GM19397 (cell line): Measurements from ENCODE around the gene IFNL4.
"Not testable (repeated sequence)": the region's sequence is repeated elsewhere in the genome, so short reads cannot be mapped to it uniquely, and the experiment has no call there.

Source experiments
- ATAC-seq: cut with Tn5 transposase; IDR thresholded peaks from one replicate; pipeline ENCODE4 v1.9.1; 2021; ENCODE audit warnings: mild to moderate bottlenecking, moderate library complexity; ENCODE audit not compliant: unreplicated experiment

Gene IFNL4

GRCh38 chr19:39257227-39257626 is 8.6 kb upstream of the IFNL4 start:
- ATAC-seq = no peak

DNA sequence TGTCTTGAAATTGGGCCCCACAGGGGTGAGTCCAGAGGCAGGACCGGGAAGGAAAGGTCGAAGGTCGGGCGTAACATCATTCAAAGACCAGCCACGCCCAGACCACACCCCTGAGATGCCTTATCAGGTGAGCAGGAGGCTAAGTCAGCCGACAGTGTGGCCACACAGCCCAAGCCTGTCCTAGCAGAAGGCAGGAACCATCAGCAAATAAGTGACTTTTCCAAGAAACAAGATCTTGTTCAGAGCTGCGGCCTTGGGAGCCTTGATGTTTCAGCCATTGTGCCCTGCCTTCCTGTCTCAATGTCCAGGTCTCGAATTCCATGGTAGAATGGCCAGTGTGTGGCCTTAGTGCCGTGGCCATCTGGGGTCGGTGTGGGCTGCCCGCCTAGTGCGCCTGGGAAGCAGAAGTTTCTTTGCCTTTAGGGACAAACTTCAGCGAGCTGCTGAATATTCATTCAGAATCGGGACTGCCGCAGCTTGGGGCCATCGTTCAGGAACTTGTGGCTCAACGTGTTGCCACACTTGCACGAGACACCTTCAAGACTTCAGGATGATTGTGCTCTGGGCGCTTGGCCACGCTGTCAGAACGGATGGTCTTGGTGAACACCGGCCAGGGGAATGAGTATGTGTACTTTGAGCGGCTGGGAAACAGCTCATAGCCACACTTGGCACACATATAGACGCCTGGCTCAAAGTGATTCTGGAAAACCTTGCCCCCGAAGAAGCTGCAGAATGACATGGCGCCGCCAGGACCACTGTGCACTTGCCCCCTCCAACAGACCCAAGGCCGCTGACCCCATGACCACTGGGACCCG is 6.1 kb upstream of the IFNL4 start:
- no peak for ATAC-seq

DNA sequence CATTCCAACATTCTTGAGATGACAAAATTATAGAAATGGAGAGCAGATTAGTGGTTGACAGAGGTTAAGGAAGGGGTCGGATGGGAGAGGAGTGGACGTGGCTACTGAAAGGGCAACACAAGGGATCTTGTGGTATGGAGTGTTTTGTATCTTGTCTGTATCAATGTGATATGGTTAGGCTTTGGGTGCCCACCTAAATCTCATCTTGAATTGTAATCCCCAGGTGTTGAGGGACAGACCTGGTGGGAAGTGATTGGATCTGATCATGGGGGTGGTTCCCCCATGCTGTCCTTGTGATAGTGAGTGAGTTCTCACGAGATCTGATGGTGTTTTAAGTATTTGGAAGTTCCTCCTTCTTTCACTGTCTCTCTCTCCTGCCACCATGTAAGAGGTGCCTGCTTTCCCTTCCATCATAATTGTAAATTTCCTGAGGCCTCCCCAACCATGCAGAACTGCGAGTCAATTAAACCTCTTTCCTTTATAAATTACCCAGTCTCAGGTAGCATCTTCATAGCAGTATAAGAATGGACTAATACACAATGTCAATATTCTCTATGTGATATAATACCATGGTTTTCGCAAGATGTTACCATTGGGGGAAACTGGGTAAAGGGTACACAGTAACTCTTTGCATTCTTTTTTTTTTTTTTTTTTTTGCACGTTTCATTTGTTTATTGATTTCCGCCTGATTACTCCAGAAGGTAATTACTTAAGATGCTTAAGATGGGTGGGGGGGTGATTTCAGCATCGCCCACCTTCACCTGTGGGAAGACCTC is 4.9 kb upstream of the IFNL4 start:
- no peak for ATAC-seq

DNA sequence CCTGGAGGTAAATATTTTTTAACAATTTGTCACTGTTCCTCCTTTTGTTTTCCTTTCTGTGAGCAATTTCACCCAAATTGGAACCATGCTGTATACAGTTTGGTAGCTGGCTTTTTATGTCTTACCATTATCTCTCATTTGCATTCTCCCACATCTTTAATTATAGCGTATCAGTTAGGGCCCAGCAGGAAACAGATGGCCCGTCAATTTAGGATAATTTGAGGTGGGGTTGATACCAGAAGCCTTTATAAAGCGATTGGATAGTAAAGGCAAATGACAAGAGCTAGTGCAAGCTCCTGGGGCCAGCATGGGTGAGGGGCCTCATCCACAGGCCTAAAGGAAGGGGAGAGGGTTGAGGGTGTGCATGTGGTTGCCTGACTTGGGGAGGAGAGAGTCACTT is 3.8 kb upstream of the IFNL4 start:
- no peak for ATAC-seq

GRCh38 chr19:39251846-39252245 is 3.2 kb upstream of the IFNL4 start:
- ATAC-seq = no peak

DNA sequence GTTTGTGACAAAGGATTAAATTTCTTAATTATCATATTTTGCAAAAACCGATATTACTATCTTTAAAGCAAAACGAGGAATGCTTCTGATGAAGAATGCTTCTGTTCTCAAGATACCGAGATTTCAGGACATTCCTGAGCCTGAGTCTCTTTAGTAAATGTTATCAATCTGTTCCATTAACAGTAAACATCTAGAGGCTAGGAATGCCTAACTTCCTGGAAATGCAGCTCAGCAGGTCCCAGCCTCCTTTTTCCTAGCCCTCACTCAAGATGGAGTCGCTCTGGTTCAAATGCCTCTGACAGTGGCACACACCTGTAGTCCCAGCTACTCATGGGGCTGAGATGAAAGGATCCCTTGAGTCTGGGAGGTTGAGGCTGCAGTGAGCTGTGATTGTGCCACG is 2.4 kb upstream of the IFNL4 start:
- no peak for ATAC-seq

DNA sequence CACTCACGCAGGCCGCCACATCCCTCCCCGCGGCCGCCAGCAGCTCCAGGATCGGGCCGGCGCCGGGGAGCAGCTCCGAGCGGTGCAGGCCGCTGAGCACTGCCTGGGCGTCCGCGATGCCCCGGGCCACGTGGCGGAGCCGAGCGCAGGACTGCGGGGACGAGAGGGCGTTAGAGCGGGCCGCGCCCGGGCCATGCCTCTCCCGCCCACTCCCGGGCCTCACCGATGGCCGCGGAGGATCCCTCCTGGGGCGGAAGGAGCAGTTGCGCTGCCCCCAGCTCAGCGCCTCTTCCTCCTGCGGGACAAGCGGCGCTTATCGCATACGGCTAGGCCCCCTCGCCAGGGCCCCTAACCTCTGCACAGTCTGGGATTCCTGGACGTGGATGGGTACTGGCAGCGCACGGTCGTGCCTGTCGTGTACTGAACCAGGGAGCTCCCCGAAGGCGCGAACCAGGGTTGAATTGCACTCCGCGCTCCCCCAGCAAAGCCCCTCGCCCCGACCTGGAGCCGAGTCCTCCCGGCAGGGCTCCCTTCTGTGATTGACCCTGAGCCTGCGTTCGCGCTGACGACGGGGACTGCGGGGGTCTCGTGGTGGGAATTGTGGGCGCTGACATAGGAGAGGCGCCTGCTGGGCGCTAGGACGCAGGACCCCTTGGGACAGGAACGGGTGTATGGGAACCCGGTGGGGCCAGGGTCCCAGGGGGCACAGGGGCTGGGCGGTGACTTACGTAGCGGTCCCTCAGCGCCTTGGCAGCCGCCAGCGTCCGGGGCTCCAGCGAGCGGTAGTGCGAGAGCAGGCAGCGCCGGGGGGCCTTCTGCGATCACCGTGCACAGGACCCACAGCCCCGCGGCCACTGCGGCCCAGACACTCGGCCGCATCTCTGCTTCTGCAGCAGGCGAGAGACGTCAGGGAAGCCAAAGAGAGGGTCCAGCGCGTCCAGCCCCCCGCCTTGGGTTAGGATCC is 673 bp downstream of the IFNL4 start:
- ATAC-seq = no peak

DNA sequence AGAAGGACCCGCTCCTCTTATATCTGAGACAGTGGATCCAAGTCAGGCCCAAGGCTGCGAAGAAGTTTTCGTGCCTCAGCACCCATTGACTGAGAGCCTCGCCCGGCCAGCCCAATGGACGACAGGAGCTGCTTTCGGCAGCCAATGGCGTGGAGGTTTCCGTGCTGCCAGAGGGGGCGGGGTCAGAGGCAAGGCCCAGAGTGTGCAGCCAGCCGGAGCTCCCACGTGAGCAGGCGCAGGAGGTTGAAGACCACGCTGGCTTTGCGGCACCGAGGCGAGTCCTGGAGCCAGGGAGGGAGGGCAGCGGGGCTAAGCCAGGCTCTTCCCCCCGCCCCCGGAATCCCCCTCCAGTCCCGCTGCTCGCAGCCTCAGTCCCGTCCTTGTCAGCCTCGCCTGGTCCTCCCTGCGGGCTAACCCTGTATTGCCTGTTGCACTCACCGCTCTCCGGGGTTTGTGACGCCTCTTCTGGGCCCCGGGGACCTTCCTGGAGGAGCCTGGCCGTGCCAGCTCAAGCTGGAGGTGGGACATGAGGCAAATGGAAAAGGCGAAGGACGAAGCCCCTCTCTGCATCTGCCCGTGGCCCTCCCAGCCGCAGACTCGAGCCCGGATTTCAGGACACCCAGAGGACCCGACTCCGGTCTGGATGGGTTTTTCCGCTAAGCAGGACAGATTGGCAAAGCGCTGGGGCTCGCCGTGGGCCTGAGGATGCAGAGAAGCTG is 1.5 kb downstream of the IFNL4 start:
- no peak for ATAC-seq

DNA sequence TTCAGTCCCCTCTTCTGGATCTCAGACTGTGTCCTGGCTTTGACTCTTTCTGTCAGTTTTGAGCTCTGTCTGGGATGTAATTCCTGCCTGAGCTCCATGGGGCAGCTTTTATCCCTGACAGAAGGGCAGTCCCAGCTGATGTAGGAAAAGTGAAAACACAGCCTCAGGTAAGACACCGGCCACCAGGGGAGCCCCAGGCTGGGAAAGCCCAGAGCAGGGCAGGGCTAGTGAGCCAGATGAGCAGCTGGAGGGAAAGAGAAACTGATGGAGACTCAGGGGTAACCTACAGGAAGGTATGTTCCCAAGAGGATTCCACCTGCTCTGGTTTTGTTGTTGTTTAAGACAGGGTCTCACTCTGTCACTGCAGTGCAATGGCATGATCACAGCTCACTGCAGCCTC is 3.5 kb downstream of the IFNL4 start:
- ATAC-seq = not testable (repeated sequence)

GRCh38 chr19:39244410-39245100 is 4.1 kb downstream of the IFNL4 start, which contains the start of gene IFNL3:
TSS of gene IFNL3 (minus strand) at chr19:39245006. CDS start at chr19:39244967, 39 bp downstream.
- ATAC-seq = not testable (repeated sequence)

DNA sequence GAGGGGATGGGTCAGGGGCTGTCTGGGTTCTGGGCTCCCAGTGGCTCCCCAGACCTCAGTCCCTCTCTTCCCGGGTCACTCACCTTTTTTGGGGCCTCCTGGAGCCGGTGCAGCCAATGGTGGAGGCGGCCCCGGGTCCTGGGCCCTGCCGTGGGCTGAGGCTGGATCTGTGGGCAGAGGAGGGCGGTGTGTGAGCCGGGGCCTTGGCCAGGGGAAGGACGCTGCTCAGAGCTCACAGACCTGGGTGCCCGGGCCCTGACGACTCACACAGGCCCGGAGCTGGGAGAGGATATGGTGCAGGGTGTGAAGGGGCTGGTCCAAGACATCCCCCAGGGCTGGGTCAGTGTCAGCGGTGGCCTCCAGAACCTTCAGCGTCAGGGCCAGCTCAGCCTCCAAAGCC is 4.9 kb downstream of the IFNL4 start:
- ATAC-seq = not testable (repeated sequence)

- ATAC-seq = no peak
Measured at GRCh38 chr19:39240421-39240820, 8.2 kb downstream of the IFNL4 start.

- no peak for ATAC-seq
Measured at GRCh38 chr19:39238944-39239343, 9.7 kb downstream of the IFNL4 start.

DNA sequence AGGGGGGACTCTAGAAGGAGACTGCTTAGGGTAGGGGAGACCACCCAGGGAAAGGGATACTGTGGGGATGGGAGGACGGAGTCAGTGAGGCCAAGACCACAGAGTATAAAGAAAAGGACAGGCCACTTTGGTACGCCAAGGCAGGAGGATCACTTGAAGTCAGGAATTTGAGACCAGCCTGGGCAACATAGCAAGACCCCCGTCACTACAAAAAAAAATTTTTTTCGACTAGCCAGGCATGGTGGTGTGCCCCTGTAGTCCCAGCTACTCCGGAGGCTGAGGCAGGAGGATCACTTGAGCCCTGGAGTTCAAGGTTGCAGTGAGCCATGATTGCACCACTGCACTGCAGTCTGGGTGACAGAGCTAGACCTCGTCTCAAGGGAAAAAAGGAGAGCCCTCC is 10.4 kb downstream of the IFNL4 start:
- no peak for ATAC-seq

DNA sequence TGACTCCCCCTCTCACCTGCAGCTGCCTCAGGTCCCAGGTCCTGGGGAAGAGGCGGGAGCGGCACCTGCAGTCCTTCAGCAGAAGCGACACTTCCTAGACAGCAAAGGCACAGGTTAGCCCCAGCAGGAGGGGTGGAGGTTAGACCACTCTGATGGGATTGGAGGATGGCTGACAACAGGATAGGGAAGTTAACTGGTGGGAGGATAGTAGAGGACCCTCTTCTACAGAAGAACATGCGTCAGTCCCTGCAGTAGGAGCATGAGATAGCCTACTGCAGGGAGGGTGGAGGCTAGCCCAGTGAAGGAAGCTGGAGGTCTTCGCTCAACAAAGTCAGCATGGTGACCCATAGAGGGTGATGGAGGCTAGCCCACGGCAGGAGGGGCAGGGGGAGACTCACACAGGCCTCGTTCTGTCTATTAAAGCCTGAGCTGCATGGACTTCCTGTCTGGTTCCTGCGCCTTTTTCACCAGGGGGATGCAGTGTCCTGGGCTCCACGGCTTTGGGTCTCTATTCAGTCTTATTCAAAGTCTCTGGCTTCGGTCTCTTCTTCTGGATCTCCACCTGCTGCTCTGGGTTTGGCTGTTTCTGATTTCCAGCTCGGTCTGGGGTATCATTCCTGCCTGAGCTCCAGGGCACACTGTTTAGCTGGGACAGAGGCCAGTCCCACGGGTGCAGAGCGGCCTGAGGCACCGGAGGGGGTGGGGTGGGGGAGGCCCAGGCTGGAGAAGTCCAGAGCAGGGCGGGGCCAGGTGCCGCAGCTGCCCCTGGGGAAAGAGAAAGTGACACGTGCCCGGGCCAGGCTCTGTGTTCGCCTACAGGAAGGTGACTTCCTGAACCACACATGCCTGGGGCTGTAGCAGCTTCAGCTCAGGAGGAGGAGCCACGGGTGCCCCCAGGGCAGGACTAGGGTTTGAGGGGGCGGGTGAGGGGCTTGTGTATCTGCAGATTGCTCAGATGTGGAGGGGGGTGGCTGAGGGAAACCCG is 11.2 kb downstream of the IFNL4 start:
- peak; percentile 80 for ATAC-seq

DNA sequence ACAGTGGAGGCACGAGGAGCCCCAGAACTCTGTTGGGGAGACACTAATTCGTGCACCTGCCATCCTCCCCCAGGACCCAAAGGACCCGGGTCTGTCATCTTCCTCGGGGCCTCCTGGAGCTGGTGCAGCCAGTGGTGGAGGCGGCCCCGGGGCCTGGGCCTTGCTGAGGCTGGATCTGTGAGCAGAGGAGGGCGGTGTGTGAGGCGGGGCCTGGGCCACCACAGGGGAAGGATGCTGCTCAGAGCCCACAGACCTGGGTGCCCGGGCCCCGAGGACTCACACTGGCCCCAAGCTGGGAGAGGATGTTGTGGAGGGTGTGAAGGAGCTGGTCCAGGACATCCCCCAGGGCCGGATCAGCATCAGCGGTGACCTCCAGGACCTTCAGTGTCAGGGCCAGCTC is 12.1 kb downstream of the IFNL4 start:
- ATAC-seq = no peak

DNA sequence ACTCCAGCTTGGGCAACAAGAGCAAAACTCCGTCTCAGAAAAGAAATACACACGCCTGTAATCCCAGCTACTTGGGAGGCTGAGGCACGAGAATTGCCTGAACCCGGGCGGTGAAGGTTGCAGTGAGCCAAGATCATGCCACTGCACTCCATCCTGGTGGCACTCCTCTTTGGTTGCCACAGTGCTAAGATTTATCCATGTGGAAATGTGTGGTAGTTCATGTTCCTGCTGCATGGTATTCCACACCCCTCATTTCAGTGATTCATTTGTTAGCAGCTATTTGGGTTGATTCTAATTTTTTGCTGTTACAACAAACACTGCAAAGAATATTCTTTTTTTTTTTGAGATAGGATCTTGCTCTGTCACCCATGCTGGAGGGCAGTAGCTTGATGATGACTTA is 15.9 kb downstream of the IFNL4 start:
- ATAC-seq = no peak

DNA sequence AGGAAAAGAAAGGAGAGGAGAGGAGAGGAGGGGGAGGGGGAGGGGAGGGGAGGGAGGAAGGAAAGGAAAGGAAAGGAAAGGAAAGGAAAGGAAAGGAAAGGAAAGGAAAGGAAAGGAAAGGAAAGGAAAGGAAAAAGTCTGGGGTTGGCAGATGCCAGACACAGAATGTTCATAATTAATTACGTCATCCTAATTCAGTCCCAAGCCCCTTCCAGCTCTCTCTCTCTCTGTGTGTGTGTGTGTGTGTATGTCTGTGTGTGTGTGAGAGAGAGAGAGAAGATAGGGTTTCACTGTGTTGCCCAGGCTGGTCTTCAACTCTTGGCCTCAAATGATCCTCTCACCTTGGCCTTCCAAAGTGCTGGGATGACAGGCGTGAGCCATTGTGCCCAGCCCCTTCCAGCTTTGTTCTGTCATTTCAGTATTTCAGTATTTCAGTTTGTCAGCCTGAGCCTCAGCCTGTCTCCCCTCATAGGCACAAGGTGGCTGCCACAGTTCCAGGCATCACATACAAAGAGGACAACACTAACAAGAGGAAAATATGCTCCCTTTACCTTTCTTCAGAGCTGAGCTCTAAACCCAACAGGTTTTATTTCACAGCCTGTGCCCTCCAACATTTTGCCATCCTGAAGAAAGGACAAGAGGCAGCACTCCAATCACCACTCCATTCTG is 18.4 kb downstream of the IFNL4 start:
- no peak for ATAC-seq
